ENCODE data around the gene A1CF. TPM values are rescaled to one million over a fixed set of nuclear protein-coding genes. Genes with fewer than 3 reads are reported as not detected.

A1CF gene
- polyA plus RNA-seq, 4 donors: 6.0 to 8.6 (median 6.5) TPM

DNA sequence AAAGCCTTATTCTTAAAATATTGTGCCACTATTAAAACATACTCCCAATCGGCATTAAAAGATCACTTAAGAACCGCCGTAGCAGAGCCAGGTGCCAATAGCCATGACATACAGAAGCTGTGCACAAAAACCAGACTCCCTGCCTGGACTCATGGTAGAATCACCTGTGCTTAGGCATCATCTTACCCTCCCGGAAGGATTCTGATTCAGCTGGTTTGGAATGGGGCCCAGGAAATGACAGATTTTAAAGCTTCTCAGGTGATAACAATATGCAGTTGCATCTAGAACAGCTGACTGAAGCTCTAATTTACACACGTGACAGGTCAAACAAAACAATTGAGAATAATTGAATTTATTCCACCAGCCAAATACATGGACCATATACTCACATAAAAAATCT lies 10.7 kb downstream of the A1CF start:
- no peak for DNase-seq (ENCODE audit: low read depth in 4 of 4, low spot score in 3 of 4)

DNA sequence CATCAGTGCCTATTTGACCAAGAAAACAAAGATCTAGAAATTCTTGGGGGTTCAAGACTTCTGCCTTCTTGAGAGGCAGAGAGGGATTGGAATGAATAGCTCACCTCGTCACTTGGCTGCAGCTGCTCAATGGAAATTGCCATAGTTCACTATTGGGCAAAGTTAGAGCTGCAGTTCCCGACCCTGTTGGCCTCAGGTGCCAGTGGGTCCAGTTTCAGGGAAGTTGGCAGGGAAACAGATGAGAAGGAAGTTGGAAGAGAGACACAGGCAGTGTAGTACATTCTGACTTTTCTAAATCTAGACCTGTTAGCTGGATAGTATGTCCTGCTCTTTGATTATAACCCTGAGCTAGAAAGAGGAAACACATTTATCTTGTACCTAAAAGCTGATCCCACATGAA lies 19.1 kb downstream of the A1CF start:
- DNase-seq (ENCODE audit: low read depth in 4 of 4, low spot score in 3 of 4): no peak

DNA sequence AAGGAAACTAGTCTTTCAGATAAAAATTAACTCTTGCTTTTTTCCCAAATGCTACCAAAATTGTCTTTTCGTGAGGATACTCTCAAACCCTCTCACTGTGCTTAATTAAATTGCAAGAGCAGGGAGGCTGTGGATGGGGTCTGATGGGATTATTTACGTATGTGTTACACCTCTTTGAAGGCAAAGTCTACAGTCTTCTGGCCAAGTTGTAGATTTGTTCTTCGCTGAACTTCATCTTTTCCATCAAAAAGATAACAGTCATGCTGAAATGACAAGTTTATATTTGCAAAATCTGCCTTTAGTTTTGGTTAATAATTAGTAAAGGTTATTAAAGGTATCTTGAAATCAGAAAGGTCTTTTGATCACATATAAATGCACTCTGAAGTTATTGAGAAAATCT lies 22.7 kb downstream of the A1CF start:
- no peak for DNase-seq (ENCODE audit: low read depth in 4 of 4, low spot score in 3 of 4)

DNA sequence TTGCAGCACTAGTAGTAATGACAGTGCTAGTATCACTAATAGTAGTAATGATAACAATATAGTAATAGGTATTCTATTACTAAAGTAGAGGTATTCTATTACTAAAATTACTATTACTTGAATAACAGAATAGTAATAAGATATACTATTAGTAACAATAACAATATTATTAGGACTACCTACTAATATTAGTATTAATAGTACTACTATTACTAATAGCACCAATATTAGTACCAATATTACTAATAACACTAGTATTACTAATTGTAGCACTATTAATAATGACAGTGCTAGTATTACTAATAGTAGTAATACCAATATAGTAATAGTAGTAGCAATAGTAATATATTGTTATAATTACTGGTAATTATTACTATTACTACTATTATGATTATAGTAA lies 24.1 kb downstream of the A1CF start:
- no peak for DNase-seq (ENCODE audit: low read depth in 4 of 4, low spot score in 3 of 4)

DNA sequence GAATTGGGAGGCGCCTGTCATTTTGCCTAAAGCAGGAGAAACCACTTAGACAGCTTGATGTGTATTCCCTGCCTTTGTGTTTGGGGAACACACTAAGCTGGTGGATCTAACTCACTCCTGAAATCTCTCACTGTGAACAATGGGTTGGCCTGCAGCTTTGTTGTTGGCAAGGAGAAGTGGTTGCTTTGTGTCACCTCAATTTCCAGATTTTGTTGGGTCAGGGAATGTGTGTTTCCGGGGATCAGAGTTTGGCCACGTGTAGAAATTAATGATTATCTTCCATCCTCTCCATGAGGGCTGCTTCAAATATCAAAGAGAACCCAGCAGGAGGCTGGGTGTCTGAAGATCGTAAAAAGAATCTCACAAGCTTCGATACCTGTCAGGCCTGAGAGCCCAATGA lies 27.8 kb downstream of the A1CF start:
- no peak for DNase-seq (ENCODE audit: low read depth in 4 of 4, low spot score in 3 of 4)

DNA sequence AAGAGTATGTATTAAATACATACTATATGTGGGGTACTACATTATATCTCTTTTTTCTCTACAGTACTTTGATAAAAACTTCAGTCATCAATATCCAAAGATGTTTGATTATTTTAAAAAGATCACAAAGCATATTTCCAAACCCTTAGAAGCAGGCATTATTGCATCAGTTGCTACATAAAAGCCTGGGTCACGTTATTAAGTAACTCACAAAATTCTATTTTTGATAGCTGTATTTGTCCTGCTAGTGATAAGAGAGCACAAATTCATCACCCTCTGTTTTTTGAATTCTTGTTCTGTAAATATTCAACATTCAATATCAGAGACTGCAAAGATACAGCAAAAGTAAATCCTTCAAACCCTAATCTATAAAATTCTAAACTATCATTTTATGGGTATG lies 30.0 kb downstream of the A1CF start:
- no peak for DNase-seq (ENCODE audit: low read depth in 4 of 4, low spot score in 3 of 4)

DNA sequence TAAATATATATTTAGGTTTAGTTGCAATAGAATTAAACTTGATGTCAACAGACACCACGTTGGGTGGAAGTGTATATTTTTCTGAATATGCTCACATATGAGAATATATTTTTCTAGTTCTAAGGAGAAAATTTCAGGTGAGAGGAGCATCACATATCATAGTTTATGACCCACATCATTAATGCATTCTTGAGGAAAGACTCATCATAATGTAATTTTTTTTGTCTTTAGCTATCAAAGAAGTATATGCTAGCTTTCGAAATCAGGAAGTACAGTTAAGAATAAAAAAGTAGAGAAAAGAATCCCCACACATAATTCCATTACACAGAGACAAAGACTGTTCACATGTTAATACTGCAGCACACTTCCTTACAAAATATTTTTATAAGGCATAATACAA lies 30.4 kb downstream of the A1CF start:
- no peak for DNase-seq (ENCODE audit: low read depth in 4 of 4, low spot score in 3 of 4)

DNA sequence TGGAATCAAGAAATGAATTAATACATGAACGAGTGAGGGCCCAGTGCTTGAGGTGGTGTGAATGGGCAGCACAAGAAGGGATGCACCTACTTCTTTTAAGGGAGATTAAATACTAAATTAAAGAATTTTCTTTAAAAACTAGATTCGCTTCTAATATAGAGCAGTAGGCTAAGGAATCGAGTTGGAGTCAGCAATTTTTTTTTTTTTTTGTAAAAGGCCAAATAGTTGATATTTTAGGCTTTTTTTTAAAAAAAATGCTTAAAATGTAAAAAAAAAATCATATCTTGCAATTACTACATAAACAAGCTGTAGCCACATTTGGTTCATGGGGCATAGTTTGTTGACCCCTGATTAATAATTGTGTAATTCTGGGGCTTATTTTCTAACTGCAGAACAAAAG lies 31.9 kb downstream of the A1CF start:
- no peak for DNase-seq (ENCODE audit: low read depth in 4 of 4, low spot score in 3 of 4)

DNA sequence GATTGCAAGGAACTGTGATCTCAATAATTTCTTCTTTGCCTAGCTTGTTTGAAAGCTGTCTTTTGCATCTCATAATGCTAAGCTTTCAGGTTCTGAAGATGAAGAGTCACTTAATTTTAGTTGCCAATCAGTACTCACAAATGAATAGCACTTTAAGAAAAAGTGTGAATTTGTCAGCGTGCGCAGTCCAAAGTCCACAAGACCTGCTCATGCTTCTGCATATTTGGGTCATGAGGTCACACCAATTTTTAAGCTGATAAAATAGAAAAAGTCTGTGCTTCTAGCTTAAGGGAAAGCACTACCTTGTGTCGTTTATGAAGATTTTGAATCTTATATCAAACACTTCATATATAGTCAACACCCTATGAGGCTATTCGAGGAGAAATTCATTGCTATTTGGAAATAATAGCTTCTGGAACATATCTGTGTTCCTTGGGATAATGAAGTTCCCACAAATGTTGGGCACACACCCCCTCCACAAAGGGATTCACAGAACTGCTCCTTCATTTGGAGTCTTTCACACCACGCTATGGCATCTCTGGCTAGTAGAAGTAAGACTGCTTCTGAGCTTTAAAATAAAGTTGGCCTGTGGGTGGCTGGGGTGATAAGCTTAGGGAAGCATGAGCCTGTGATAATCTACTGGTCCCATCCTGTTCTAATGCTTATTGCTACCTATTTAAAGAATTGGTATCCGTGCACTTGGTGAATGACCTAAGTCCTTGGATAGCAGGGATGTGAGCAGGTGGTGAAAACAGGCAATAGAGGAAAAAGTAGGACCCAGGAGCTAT lies 33.3 kb downstream of the A1CF start:
- DNase-seq (ENCODE audit: low read depth in 4 of 4, low spot score in 3 of 4): no peak

DNA sequence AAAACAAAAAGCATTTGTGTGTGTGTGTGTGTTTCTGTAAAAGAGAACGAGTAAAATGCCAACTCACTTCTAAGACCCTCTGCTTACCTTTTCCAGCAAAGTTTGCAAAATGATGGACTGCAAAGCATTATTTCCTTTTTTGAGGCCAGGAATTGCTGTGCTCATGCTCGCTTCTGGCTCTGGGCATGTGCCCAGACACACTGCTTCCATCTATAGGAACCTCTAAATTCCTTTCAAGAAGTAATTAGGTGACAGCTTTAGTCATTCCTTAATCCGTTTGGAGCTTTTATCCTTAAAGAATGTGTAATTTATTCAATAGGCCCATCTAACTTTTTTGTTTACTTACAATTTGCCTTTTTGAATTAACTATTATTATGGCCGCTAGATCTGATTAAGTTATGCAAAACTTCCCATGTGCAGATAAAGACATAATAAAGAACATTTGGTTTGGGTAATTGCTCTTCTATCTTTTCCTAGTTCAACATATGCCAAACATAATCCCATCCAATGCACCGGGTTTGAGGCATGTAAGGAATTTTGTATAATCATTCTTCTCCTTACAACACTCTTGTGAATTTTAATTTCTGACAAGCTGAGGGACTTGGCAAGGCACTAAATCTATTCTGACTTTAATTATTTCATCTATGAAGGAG lies 34.7 kb downstream of the A1CF start:
- no peak for DNase-seq (ENCODE audit: low read depth in 4 of 4, low spot score in 3 of 4)

DNA sequence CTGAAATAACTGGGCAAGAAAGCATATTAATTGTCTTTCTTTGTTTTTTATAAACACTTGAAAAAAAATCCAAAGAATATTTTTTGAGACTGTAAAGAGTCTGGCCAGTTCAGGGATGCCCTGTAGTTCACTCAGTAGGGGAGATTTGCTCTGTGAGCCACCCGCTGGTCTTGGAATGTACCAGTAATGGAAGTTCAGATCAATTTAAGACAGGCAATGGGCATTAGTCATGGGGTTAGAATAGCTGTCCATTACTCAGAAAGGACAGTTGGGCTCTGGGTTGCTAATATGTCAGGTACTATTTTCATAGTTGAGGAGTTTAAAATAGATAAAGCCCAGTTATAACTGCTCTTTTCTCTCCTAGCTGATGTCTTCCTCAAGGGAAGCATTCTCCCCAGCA lies 38.7 kb downstream of the A1CF start:
- no peak for DNase-seq (ENCODE audit: low read depth in 4 of 4, low spot score in 3 of 4)

DNA sequence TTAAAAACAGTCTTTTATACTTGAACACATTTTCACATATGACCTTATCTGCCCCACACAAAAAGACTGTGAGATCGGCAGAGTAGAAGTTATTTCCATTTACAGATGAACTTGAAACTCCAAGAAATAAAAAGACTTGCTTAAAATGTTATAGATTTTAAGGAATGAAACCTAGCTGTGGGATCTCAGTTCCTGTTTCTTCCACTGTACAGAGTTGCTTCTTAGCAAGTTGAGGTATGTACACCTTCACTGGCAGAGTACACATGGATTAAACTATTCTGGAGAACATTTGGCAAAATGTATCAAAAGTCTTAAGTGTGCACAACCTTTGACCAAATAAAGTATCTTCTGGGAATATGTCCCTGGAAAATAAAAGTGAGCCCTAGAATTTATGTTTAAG lies 48.3 kb downstream of the A1CF start:
- DNase-seq (ENCODE audit: low read depth in 4 of 4, low spot score in 3 of 4): no peak

DNA sequence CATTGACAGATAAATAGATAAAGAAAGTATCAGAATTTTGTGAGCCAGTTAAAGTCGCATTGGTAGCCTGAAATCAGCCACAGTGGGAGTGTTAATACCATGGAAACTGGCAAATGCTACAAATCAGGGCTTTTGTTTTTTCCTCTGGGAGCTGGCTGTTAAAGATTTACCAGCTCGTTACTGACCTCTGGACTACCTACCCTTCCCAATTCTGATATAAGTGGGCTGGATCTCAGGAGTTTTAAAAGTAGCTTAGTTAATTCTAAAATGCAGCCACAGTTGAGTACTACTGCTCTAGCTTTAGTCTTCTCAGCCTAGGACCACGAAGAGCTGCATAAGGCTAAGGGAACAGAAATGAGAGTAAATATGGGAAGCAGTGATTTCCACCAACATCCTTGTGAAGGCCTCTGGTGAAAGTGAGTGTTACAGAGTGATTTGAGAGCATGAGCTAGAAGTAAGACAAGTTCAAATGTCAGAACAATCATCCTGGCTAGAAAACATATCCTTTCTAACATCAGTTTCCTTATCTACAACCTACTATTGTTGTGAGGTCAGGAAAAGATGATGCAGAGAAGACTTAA lies 53.2 kb downstream of the A1CF start:
- DNase-seq (ENCODE audit: low read depth in 4 of 4, low spot score in 3 of 4): peak in 2 of 4 donors; percentile 11 to 18

DNA sequence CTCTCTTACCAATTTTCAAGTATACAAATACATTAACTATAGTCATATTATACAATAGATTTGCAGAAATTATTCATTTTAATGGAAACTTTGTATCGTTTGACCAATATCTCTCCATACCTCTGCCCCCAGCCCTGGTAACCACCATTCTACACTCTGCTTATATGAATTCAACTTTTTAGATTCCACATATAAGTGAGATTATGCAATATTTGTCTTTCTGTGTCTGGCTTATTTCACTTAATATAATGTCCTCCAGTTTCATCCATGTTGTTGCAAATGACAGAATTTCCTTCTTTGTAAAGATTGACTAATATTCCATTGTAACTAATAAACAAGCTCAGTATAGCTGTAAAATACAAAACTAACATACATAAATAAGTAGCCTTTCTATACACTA lies 55.4 kb downstream of the A1CF start:
- no peak for DNase-seq (ENCODE audit: low read depth in 4 of 4, low spot score in 3 of 4)

DNA sequence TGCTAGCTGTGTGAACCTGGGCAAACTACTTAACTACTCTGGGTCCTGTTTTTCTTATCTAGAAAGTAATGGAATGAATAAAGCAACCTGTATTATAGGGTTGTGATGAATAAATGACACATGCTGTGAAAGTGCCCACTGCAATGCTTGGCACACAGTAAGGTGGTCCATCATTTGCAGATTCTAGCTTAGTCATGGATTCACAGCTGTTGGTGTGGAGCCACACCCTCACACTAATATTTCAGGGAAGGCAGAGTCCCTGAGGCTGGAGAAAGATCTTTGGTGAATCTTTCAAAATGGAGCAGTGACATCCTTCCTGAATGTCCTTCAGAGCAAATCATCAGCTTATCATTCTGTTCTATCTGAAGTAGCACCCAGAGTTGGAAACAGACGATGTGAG lies 60.6 kb downstream of the A1CF start:
- DNase-seq (ENCODE audit: low read depth in 4 of 4, low spot score in 3 of 4): no peak

DNA sequence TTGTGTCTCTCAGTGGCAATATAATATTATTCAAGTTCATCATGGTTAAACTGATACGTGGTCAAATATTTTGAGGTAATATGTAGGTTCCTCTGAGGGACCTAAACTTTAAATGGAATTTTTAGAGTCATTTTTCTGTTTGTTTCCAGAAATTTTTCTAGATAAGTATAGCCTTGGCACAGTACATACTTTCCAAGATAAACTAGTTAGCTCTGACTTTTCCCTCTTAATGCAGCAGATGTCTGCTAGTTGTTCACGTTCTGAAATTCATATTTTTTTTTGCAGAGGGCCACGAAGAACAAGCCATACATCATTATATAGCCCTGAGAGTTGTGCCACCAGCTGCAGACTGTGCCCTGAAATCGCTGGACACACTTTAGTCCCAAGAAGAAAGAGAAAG lies 61.6 kb downstream of the A1CF start:
- no peak for DNase-seq (ENCODE audit: low read depth in 4 of 4, low spot score in 3 of 4)

DNA sequence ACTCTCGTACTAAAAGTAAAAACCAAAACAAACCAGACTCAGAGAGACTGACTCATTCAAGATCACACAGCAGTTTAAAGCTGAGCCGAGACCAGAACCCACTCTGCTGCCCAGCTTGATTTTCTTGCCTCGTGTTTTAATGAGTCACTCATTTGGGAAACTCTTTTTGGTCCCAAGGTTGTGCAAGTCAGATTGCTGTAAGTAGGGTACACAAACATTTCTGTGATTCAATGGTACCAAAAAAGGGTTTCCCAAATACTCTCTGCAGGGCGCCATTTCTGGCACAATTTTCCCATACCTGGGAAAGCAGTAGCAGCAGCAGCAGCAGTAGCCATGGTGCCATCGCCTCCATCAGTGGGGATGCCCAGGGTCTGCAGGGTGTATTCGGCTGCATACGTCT lies 75.8 kb downstream of the A1CF start:
- DNase-seq (ENCODE audit: low read depth in 4 of 4, low spot score in 3 of 4): no peak

DNA sequence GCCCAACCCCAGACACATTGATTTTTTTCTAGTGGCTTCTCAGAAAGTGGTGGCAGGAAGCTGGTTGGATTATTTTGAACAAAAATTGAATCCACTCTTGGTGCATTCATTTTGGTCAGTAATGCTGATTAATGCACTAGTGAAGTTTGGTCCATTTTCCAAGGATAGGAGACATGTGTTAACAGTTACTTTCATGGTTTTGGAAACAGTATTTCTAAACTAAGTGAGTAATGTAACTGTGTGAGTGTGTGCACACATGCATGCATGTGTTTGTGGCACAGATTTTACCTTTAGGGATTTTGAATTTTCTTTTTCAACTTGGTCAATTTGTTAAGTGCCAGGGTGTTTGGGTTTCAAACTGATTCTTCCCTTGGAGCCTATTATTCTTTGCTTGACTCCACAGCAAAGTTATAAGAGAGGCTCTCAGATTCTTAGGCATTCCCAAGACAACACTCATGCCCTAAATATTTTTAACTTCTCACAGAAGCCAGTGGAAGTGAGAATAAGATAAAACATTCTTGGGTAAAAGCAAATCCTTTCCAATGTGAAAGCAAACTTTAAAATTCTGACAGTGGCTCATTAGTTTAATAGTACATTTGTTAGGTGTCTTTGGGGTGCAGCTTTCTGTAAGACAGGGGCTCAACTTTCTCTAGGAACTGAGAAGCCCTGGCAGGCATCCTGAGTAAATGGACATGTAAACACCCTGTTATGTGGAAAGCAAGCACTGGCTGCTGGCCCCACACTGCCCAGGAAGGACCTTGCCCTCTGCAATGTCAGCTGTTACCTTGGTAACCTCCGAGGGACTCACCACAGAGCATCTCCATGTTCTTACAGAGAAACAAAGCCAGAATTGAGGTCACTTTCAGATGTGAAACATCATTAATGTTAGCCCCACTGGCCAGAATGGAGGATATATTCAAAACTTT lies 77.3 kb downstream of the A1CF start:
- peak in 1 of 4 donors; percentile 5 for DNase-seq (ENCODE audit: low read depth in 4 of 4, low spot score in 3 of 4)

DNA sequence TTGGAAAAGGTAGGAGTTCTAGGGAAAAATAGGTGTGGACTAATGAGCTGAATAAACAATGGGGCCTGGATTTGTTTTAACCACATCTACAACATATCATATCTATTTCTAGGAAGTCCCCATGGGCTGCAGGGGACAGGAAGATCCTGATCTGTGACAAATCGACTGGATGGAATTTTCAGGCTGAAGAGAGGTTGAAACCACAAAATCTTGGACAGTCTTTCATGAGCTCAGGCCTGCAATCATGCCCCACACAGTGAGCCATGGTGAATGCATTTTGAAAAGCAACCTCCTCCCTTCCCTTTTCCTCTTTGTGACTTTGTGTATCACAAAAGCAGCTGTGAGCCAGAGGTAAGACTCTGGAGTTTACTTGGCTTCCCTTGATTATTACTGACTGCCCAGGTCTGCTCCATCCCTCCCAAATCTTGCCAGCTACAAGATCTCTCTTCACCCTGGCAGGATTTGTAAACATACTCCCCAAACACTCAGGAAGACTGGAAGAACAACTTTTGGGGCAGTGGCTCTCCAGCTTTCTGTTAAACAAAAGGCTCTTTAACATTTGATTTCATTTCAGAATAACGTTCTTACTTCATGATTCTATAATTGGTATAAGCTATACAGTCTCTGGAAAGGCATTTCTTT lies 79.3 kb downstream of the A1CF start:
- DNase-seq (ENCODE audit: low read depth in 4 of 4, low spot score in 3 of 4): no peak

DNA sequence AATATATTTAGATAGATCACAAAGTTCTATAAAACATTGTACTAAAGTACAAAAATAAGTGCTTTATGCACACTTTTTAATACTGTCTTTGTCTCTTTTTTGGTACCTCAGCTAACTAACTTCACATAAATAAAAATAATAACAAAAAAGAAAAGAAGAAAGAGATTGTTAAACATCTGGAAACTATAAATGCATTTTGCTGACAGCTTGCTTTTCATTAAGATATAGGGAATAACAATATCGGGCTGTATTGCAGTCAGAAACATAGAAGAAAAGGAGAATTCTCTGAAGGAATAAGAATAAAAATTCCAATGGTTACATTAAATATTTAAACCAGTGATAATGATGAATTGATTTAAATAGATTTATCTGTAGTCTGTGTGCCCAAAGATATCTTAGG lies 85.8 kb downstream of the A1CF start:
- DNase-seq (ENCODE audit: low read depth in 4 of 4, low spot score in 3 of 4): no peak

DNA sequence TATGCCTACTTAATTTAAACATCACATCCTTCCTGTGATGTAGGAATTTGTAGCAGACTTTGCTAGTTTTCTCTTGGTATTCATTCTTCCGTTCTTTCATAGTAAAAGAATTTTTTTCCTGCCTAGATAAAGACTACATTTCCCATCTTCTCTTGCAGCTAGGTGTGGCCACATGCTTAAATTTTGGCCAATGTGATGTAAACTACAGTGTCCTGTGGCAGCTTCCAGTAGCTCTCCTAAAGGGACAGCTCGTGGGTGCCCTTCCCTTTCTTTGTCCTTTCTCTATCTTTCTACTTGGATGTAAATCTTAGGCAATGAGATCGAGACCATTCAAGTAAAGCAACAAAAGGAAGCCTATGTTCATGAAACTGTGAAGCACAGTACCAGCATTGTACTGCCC lies 87.1 kb downstream of the A1CF start:
- DNase-seq (ENCODE audit: low read depth in 4 of 4, low spot score in 3 of 4): no peak
